WTC11 (cell line): ENCODE measurements around the gene RFPL4A. TPM values are rescaled to one million over a fixed set of nuclear protein-coding genes. Genes with fewer than 3 reads are reported as not detected.

Experiments
- ATAC-seq: fragments of 200-7000 bp; cut with Tn5 transposase; 2 replicates; pipeline ENCODE4 v1.10.0; 2021; ENCODE audit warnings: mild to moderate bottlenecking, moderate library complexity
- CTCF ChIA-PET: fragments of 300-600 bp; sonication (Branson Sonifier 250); formaldehyde crosslinking; loops from one replicate; lab custom pipeline; 2021; ENCODE audit warnings: antibody characterized with exemption; lab: Charles Lee
- POLR2A ChIA-PET: fragments of 350-600 bp; sonication (Branson Sonifier 250); formaldehyde crosslinking; loops from one replicate; lab custom pipeline; 2021; ENCODE audit warnings: antibody characterized with exemption; lab: Charles Lee
- DNase-seq: peaks from one replicate; pipeline ENCODE4 v3.0.0; 2021; ENCODE audit warnings: low spot score
- H3K27ac Mint-ChIP-seq: 2 replicates; pipeline ENCODE4 v1.8.0; 2021; ENCODE audit warnings: mixed read lengths
- H3K27me3 Mint-ChIP-seq: 2 replicates; pipeline ENCODE4 v1.8.0; 2021; ENCODE audit warnings: low read depth, mild to moderate bottlenecking, moderate library complexity, mixed read lengths
- H3K36me3 Mint-ChIP-seq: 2 replicates; pipeline ENCODE4 v1.8.0; 2021; ENCODE audit warnings: mixed read lengths
- H3K4me1 Mint-ChIP-seq: 2 replicates; pipeline ENCODE4 v1.8.0; 2022; ENCODE audit warnings: mixed read lengths
- H3K4me3 Mint-ChIP-seq: 2 replicates; pipeline ENCODE4 v1.8.0; 2021; ENCODE audit warnings: mild to moderate bottlenecking, moderate library complexity, mixed read lengths
- H3K9me3 Mint-ChIP-seq: 2 replicates; pipeline ENCODE4 v1.8.0; 2021; ENCODE audit warnings: mixed read lengths
- ARID4B ChIP-seq: sonication (generic); formaldehyde crosslinking; IDR thresholded peaks from 2 replicates; pipeline ENCODE4 v1.8.0; 2023; ENCODE audit warnings: missing genetic modification reagents, mild to moderate bottlenecking, borderline replicate concordance
- CBFB ChIP-seq: sonication (generic); formaldehyde crosslinking; IDR thresholded peaks from 2 replicates; pipeline ENCODE4 v1.8.1; 2022; ENCODE audit warnings: mild to moderate bottlenecking, low read depth, missing genetic modification reagents
- CTCF ChIP-seq: fragments of 200-600 bp; IDR thresholded peaks from 2 replicates; pipeline ENCODE4 v1.8.0; 2022; ENCODE audit warnings: antibody characterized with exemption
- EMX1 ChIP-seq: fragments of 250-450 bp; sonication (Bioruptor Pico); IDR thresholded peaks from 2 replicates; pipeline ENCODE4 v1.8.0; 2021; ENCODE audit warnings: mild to moderate bottlenecking
- ESRRA ChIP-seq: sonication (generic); formaldehyde crosslinking; IDR thresholded peaks from 2 replicates; pipeline ENCODE4 v1.8.1; 2022; ENCODE audit warnings: mild to moderate bottlenecking, missing genetic modification reagents, borderline replicate concordance
- FOXK1 ChIP-seq: sonication (generic); formaldehyde crosslinking; IDR thresholded peaks from 2 replicates; pipeline ENCODE4 v1.8.0; 2022; ENCODE audit warnings: mild to moderate bottlenecking, moderate library complexity, missing genetic modification reagents
- FOXP4 ChIP-seq: sonication (generic); formaldehyde crosslinking; IDR thresholded peaks from 2 replicates; pipeline ENCODE4 v1.8.0; 2022; ENCODE audit warnings: mild to moderate bottlenecking, missing genetic modification reagents
- HMGA2 ChIP-seq: fragments of 250-450 bp; sonication (Bioruptor Pico); IDR thresholded peaks from 2 replicates; pipeline ENCODE4 v1.4.0; 2021; ENCODE audit warnings: mild to moderate bottlenecking, moderate library complexity
- MXD4 ChIP-seq: fragments of 250-450 bp; sonication (Bioruptor Pico); IDR thresholded peaks from 2 replicates; pipeline ENCODE4 v1.8.0; 2021; ENCODE audit warnings: mild to moderate bottlenecking, moderate library complexity, borderline replicate concordance
- NFE2L1 ChIP-seq: sonication (generic); formaldehyde crosslinking; IDR thresholded peaks from 2 replicates; pipeline ENCODE4 v1.8.1; 2023; ENCODE audit warnings: missing genetic modification reagents
- NR3C1 ChIP-seq: sonication (generic); formaldehyde crosslinking; conservative IDR thresholded peaks from 2 replicates; pipeline ENCODE4 v1.8.1; 2023; ENCODE audit warnings: low read depth, mild to moderate bottlenecking, missing genetic modification reagents
- PREB ChIP-seq: sonication (generic); formaldehyde crosslinking; IDR thresholded peaks from 2 replicates; pipeline ENCODE4 v1.8.1; 2022; ENCODE audit warnings: mild to moderate bottlenecking, missing genetic modification reagents, moderate library complexity, borderline replicate concordance
- PRRX2 ChIP-seq: fragments of 250-450 bp; sonication (Bioruptor Pico); IDR thresholded peaks from 2 replicates; pipeline ENCODE4 v1.8.0; 2021; ENCODE audit warnings: mild to moderate bottlenecking
- TCF7 ChIP-seq: sonication (generic); formaldehyde crosslinking; IDR thresholded peaks from 2 replicates; pipeline ENCODE4 v1.8.0; 2022; ENCODE audit warnings: mild to moderate bottlenecking, low read depth, missing genetic modification reagents, moderate library complexity
- USF1 ChIP-seq: sonication (generic); formaldehyde crosslinking; IDR thresholded peaks from 2 replicates; pipeline ENCODE4 v1.8.0; 2022; ENCODE audit warnings: mild to moderate bottlenecking, missing genetic modification reagents
- ZNF138 ChIP-seq: sonication (generic); formaldehyde crosslinking; conservative IDR thresholded peaks from 2 replicates; pipeline ENCODE4 v1.8.1; 2022; ENCODE audit warnings: mild to moderate bottlenecking, moderate library complexity, missing genetic modification reagents
- total RNA-seq: library from RNA; stranded (reverse); gene quantifications from 3 replicates; pipeline ENCODE4 v1.2.3, GENCODE V29; 2021
- TF ChIP-seq, protein P1 (sequence below): sonication (generic); formaldehyde crosslinking; conservative IDR thresholded peaks from 2 replicates; pipeline ENCODE4 v1.8.1; 2022; ENCODE audit warnings: mild to moderate bottlenecking, missing genetic modification reagents
- TF ChIP-seq, protein P2 (sequence below): sonication (generic); formaldehyde crosslinking; conservative IDR thresholded peaks from 2 replicates; pipeline ENCODE4 v1.8.1; 2023; ENCODE audit warnings: mild to moderate bottlenecking, low read depth, missing genetic modification reagents, moderate library complexity
- TF ChIP-seq, protein P3 (sequence below): sonication (generic); formaldehyde crosslinking; IDR thresholded peaks from 2 replicates; pipeline ENCODE4 v1.8.0; 2022; ENCODE audit warnings: missing genetic modification reagents

Gene RFPL4A
- total RNA-seq, 1 experiment from 2014 or later, result not detected

GRCh38 chr19:55717251-55717650, 41.6 kb upstream of the RFPL4A start:
- ChIA-PET POLR2A (no interaction called here), CTCF (no interaction called here)
- Mint-ChIP-seq H3K9me3 (peaks cover 82% of the 10 kb centered on the region), H3K4me1 (no peaks in the 10 kb centered on the region), H3K27me3 (peaks cover 32% of the 10 kb centered on the region), H3K36me3 (peaks cover 67% of the 10 kb centered on the region), H3K27ac (no peak overlapping the region), H3K4me3 (no peak overlapping the region)
- no peak for TF ChIP-seq ARID4B (CRISPR knock-in tag)
- TF ChIP-seq ESRRA, result no peak
- no peak for TF ChIP-seq EMX1 (CRISPR knock-in tag)
- no peak for TF ChIP-seq USF1 (CRISPR knock-in tag)
- no peak for TF ChIP-seq FOXP4
- no peak for TF ChIP-seq CTCF
- no peak for TF ChIP-seq MXD4
- TF ChIP-seq NR3C1 (CRISPR knock-in tag), result no peak
- TF ChIP-seq, protein P1, sequence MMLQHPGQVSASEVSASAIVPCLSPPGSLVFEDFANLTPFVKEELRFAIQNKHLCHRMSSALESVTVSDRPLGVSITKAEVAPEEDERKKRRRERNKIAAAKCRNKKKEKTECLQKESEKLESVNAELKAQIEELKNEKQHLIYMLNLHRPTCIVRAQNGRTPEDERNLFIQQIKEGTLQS, result no peak
- no peak for TF ChIP-seq TCF7 (CRISPR knock-in tag)
- TF ChIP-seq CBFB, result no peak
- TF ChIP-seq, protein P2, sequence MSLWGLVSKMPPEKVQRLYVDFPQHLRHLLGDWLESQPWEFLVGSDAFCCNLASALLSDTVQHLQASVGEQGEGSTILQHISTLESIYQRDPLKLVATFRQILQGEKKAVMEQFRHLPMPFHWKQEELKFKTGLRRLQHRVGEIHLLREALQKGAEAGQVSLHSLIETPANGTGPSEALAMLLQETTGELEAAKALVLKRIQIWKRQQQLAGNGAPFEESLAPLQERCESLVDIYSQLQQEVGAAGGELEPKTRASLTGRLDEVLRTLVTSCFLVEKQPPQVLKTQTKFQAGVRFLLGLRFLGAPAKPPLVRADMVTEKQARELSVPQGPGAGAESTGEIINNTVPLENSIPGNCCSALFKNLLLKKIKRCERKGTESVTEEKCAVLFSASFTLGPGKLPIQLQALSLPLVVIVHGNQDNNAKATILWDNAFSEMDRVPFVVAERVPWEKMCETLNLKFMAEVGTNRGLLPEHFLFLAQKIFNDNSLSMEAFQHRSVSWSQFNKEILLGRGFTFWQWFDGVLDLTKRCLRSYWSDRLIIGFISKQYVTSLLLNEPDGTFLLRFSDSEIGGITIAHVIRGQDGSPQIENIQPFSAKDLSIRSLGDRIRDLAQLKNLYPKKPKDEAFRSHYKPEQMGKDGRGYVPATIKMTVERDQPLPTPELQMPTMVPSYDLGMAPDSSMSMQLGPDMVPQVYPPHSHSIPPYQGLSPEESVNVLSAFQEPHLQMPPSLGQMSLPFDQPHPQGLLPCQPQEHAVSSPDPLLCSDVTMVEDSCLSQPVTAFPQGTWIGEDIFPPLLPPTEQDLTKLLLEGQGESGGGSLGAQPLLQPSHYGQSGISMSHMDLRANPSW, result no peak
- TF ChIP-seq PREB (CRISPR knock-in tag), result no peak
- TF ChIP-seq ZNF138 (CRISPR knock-in tag), result no peak
- TF ChIP-seq FOXK1 (CRISPR knock-in tag), result no peak
- no peak for TF ChIP-seq HMGA2 (CRISPR knock-in tag)
- TF ChIP-seq PRRX2 (CRISPR knock-in tag), result no peak
- TF ChIP-seq, protein P3, sequence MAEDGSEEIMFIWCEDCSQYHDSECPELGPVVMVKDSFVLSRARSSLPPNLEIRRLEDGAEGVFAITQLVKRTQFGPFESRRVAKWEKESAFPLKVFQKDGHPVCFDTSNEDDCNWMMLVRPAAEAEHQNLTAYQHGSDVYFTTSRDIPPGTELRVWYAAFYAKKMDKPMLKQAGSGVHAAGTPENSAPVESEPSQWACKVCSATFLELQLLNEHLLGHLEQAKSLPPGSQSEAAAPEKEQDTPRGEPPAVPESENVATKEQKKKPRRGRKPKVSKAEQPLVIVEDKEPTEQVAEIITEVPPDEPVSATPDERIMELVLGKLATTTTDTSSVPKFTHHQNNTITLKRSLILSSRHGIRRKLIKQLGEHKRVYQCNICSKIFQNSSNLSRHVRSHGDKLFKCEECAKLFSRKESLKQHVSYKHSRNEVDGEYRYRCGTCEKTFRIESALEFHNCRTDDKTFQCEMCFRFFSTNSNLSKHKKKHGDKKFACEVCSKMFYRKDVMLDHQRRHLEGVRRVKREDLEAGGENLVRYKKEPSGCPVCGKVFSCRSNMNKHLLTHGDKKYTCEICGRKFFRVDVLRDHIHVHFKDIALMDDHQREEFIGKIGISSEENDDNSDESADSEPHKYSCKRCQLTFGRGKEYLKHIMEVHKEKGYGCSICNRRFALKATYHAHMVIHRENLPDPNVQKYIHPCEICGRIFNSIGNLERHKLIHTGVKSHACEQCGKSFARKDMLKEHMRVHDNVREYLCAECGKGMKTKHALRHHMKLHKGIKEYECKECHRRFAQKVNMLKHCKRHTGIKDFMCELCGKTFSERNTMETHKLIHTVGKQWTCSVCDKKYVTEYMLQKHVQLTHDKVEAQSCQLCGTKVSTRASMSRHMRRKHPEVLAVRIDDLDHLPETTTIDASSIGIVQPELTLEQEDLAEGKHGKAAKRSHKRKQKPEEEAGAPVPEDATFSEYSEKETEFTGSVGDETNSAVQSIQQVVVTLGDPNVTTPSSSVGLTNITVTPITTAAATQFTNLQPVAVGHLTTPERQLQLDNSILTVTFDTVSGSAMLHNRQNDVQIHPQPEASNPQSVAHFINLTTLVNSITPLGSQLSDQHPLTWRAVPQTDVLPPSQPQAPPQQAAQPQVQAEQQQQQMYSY, result no peak
- no peak for TF ChIP-seq NFE2L1
- ATAC-seq (no peak), DNase-seq (no peak)
